DMS114 treated with DMSO at 0.1 percent for 48 hours (cell line): ENCODE data around the gene BFSP2.
A peak's percentile ranks its signal among the peaks of the same experiment; 100 is the strongest.

Source experiments
- DNase-seq: peaks from one replicate; lab custom pipeline; 2025; ENCODE audit not compliant: unreplicated experiment; lab: John Stamatoyannopoulos, UW

BFSP2 gene

GRCh38 chr3:133383175-133383574 is 16.7 kb upstream of the BFSP2 start:
- DNase-seq, result no peak

GRCh38 chr3:133383741-133384140 is 16.1 kb upstream of the BFSP2 start:
- no peak for DNase-seq

DNA sequence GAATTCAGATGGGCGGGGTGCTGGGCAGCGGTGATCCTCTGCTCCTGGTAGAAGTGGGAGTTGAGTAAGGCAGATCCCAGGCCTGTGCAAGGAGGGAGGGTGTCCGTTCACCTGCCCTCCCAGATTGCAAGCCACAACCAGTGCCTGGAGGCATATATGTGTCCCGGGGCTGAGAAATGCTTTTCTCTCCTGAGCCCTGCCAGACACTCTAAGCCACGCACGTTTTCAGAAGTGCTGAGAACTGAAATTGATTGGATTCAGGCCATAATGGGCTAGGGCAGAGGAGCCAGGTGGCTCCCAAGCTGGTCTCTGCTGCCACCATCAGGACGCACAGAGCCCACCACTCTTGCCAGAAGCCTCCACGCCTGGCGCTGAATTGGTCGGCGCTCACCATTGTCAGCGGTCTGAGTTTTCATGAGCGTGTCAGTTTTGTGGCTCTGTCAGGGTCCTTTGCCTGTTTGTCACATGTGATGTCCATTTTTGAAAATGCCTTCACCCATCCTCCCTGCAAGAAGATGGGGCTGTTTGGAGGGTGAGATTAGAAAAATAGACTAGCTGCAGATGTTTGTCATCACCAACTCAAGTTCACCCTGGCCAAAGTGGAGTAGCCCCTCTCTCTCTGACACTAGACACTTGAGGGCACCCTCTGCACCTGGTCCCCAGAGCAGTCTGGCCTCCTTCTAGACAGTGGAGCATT is 15.4 kb upstream of the BFSP2 start:
- no peak for DNase-seq

- DNase-seq, result no peak
Measured at GRCh38 chr3:133386876-133387275, 13.0 kb upstream of the BFSP2 start.

DNA sequence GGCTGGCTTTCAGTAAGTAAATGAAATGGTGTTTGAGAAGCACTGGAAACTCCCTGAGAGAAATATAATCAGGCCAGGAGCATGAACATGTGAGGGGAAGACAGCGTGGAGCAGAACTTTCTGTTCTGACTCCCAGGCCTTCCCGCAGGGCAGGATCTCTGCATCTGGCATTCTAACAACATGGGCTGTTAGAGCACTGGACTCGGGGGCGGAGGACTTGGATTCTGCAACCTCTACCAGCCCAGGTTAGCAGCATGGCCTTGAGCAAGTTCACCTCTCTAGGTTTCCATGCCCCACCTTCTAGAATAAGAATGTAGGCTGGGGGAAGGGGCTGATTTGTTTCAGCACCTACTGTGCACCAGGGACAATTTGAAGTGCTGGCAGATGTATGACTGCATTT is 12.5 kb upstream of the BFSP2 start:
- DNase-seq, result no peak

- no peak for DNase-seq
Measured at GRCh38 chr3:133388696-133389395, 11.0 kb upstream of the BFSP2 start.

GRCh38 chr3:133390715-133391114 is 9.1 kb upstream of the BFSP2 start:
- DNase-seq, result no peak

GRCh38 chr3:133393204-133393603 is 6.7 kb upstream of the BFSP2 start:
- DNase-seq, result no peak

DNA sequence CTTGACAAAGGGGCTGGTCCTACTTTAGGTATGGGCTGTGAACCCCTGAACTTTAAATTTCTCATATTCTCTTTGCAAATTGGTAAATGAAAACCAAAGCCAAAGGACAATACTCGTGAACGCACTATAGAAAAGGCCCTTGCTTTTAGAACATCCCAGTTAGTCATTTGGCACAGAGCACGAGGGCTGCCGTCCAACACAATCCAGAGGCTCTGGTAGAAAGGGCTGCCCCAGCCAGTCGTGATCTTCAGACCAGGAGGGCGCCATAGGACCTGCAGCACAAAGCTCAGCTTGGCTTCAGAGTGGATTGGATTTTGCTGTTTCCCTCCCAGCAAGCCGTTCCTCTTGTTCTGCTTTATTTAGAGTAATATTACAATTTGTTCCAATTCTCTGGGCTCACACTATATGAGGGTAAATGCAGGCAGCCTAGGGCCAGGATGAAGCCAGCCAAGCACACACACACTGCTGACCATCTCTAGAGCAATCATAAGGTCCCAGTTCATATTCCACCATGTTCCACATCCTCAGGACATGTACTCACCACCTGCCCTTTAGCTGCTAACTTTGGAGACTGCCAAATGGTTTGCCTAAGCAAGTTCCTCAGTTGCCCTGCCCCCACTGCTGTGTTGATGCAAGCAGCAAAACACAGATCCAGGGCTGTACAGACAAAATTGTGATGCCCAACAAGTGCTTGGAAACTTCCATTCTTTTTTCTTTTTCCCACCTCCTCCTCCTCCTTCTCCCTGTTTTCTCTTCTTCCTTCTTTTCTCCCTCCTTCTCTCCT is 6.0 kb upstream of the BFSP2 start:
- DNase-seq, result no peak

- no peak for DNase-seq
Measured at GRCh38 chr3:133394561-133395311, 5.1 kb upstream of the BFSP2 start.

DNA sequence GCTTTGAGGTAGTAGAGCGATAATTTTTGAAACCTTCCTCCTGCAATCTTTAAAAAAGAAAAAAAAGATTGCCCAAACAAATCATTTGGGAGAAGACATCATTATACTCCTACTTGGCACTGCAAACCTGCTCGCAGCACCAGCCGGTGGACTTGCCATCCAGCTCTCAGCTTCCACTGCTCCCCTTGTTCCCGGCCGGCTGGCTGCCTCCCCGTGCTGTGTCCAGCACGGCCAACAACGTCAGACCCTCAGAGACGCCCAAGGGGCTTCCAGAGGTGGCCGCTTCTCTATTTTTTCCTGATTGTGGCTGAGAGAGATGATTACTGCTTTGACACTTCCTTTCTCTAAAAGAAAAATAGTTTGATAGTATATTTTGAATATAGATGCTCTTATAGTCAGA is 3.0 kb upstream of the BFSP2 start:
- DNase-seq, result no peak

DNA sequence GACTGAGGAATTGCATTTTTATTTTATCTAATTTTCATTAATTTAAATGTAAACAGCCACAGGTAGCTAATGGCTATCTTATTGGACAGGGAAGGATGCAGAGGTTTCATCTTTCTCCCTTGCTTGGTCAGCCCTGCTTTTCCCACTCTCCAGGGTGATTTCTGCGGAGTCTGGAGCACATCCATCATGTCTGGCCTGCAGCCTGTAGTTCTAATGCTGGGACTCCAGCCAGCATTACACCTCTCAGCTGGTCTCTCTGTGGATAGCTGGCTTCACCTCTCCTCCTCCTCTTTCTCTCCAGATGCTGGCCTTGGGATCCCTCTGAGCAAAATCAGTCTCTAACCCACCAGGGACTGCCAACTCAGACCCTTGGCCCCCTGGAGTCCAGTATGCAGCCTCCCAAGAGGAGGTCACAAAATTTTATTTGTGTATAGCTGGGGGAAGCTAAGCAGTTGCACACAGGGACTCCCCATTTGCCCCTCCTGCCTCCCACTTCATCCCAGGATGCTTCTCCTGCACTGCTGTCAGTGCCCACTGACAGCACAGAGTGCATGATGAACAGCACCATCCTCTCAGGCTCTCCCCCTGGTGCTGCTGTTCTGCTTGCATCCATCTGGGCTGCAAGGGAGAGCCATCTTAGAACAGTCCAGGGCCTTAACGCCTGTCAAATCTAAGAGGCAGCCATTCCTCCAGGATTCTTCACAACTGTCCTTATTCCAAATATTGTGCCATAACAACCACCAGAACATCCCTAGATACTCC is 1.7 kb downstream of the BFSP2 start:
- DNase-seq, result no peak

DNA sequence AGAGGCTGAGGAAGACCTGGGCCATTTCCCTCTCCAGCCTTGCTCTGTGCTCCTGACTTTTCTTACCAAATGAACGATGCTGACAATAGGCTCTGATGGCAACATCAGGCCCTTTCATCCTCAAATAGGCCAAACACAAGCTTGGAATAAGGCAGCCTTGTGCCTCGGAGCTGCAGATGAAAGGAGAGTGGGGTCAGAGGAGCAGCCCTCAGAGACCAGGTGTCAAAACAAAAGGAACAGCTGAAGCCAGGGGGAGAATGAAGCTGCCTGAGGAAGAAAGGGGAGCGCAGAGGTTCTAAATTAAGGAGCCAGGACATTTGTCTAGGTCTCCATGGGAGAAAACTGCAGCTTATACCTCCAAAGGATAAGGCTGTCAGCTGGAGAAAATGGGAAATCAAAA is 5.1 kb downstream of the BFSP2 start:
- DNase-seq, result no peak

DNA sequence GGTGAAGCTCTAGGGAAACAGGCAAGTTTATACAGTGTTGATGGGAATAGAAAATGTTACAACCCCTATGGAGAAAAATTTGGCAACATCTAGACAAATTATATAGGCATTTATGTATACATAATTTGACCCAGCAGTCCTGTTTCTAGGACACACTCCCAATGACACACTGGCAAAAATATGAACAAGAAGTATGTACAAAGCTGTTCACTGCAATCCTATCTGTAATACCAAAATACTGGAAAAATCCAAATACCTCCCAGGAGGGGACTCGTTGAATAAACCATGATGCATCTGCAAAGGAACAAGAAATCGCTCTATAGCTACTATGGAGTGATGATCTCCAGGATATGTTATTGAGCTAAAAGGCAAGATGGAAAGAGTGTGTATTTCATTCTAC is 8.5 kb downstream of the BFSP2 start:
- DNase-seq, result no peak

DNA sequence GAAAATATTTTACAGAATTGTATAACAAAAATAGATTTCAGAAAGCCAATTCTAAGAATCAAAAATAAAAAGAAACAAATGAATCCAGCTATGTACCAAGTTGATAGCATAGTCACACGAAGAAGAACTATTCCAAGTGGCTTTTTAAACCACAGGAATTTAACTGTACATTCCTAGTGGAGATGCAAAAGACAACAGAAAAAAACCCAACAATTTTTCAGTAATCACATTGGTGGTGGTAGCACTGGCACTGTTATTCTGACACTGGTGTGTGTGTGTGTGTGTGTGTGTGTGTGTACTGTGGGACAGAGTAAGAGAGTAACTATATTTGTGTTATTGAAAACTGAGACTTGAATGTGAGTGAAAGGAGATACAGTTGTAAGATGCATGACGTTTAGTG is 9.1 kb downstream of the BFSP2 start:
- DNase-seq, result no peak

DNA sequence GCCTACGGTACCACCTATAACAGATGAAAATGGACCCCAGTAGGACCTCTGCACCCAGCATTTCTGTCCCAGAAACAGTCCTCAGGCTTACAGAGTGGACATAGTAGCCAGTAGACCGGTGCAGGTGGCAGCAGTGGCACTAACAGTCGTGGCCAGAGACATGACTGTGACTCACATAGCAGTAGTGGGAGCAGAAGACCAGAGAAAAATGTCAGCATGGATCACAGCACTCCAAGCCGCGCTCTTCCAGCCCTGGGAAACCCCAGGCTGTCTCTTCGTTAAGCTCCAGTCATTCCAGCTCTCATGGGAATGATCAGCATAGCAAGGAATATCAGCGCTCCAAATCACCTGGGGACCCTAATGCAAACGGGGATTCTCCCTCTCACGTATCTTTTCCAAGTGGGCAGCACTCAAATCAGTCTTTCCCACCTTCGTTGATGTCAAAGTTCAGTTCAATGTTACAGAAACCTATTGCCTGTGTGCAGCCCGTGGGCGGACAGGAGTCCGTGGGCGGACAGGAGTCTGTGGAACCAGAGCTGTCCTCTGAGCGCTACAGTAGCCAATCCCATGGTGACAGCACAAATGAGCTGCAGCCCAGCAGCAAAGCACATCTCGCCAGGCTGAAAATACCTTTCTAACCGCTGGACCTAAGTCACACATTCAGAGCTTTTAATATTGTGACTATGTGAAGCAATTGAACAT is 10.5 kb downstream of the BFSP2 start:
- DNase-seq, result no peak

- no peak for DNase-seq
Measured at GRCh38 chr3:133412183-133413132, 12.6 kb downstream of the BFSP2 start.

DNA sequence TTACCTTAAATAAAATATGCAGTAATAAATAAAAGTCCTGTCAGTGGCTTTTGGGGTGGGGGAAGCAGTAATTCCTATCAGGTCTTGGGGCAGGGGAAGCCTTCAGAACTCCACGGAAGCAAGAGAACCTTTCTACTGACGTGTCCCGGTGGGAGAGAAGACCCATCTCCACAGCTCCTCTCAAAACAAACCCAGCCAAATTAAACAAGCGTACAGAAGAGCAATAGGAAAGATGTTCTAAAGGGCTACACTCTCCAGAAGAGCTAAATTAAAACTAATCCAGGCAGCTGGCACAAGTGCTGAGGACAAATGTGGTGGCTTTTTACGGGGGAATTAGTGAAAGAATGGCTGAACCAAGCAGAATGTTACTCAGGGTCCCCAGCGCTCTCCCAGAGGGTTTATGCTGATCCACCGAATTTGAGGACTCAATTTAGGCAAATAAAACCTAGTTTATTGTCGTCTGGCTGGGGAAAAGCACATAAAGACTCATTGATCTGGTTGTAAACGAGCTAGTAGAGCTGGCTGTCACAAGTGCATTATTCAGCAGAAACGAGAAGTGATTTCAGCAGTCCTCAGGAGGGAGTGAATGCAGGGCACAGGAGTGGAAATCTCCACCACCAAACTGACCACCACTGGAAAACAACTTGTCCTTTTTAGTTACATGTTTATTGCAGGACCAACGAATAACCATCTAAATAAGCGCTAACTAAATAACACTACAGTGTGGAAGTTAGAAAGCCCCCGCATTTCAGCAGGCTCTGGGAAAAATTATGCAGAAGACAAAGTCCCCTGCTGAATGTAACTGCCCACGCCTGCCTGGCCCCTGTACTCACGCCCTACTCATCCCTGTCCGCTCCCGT is 13.5 kb downstream of the BFSP2 start:
- peak; percentile 33 for DNase-seq
